ENCODE measurements around the gene DNAJC16.
A peak's percentile ranks its signal among the peaks of the same experiment; 100 is the strongest.
"Not testable (repeated sequence)": the region's sequence is repeated elsewhere in the genome, so short reads cannot be mapped to it uniquely, and the experiment has no call there.

The DNAJC16 gene

DNA sequence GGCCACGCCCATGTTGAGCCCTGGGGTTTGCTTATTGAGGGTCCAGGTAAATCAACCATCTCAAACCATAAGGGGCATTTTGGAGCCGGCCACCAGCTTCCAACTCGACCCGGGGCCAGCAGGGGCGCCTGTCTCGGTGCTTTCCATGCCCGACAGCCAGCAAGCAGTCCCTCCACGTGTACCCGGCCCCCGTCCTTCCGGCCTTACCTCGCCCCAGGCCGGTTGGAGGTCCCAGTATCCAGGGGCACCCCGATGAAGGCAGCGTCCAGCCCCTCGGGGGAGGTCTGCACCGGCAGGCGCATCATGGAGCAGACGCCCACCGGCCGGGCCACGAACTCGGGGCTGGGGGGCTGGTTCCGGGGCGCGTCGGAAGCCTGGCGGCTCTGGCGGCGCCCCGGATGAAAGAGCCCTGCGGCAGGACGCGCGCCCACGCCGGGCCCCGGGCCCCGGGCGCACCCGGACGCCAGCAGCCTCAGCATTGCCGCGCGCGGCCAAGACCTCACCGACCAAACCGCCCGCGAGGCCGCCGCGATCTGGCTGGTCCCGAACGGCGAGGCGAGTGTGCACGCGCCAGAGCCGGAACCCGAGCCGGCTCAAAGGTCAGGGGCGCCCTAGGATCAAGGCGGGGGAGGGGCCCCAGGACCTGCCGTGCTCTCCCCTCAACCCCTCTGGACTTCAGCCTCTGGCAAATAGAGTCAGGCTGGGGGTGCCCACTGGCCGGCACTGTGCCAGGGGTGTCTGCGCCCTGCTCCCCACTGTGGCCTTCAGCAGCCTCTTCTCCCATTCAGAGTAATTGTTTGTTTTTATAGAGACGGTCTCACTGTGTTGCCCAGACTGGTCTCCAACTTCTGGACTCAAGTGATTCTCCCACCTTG is 58.1 kb downstream of the DNAJC16 start, which contains the start of gene AGMAT:
AGMAT (minus strand) TSS at position 563 of the 875 bp plus-strand sequence; CDS start at position 479, 84 bp downstream.
- DNase-seq = no peak
- Histone ChIP-seq H3K27me3 (peaks cover 0 to 30% of the 10 kb centered on the region in 2 donors), H3K9me3 (no peaks in the 10 kb centered on the region), H3K4me3 (peak within 1 kb of the TSS; percentile 40 to 56), H3K36me3 (no peaks in the 10 kb centered on the region), H3K4me1 (peaks cover 0 to 10% (median 9%) of the 10 kb centered on the region in 4 donors), H3K27ac (no peak within 1 kb of the TSS)
- TF ChIP-seq, protein P1, sequence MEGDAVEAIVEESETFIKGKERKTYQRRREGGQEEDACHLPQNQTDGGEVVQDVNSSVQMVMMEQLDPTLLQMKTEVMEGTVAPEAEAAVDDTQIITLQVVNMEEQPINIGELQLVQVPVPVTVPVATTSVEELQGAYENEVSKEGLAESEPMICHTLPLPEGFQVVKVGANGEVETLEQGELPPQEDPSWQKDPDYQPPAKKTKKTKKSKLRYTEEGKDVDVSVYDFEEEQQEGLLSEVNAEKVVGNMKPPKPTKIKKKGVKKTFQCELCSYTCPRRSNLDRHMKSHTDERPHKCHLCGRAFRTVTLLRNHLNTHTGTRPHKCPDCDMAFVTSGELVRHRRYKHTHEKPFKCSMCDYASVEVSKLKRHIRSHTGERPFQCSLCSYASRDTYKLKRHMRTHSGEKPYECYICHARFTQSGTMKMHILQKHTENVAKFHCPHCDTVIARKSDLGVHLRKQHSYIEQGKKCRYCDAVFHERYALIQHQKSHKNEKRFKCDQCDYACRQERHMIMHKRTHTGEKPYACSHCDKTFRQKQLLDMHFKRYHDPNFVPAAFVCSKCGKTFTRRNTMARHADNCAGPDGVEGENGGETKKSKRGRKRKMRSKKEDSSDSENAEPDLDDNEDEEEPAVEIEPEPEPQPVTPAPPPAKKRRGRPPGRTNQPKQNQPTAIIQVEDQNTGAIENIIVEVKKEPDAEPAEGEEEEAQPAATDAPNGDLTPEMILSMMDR (IDR thresholded peaks at IDR 0.05) = peak in 1 of 2 experiments; percentile 9
- intact Hi-C loops (cut with DNase I; ENCODE audit: low total_unique reads) = no loop called here

DNA sequence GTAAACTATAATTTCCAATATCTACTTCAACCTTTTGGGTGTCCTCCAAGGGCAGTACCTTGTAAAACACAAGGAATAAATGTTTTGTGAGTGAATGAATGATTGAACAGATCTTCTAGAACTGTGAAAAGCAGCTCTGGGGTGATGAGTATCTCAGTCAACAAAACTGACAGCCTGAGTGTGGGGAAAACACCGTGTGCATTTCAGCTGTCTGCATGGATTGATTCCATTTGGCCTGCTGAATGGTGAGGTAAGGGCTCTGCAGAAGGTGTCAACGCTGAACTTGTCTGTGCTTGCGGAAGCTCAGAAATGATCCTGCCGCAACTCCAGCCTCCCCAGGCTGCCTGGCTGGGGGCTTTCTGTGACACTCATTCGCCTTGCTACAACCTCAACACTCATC is 65.6 kb downstream of the DNAJC16 start:
- Histone ChIP-seq H3K4me3 (no peak overlapping the region), H3K9me3 (no peaks in the 10 kb centered on the region), H3K4me1 (no peaks in the 10 kb centered on the region), H3K36me3 (no peaks in the 10 kb centered on the region), H3K27ac (no peak overlapping the region), H3K27me3 (no peaks in the 10 kb centered on the region)
- TF ChIP-seq, protein P1 (IDR thresholded peaks at IDR 0.05) = no peak
- intact Hi-C loops (cut with DNase I; ENCODE audit: low total_unique reads) = no loop called here
- DNase-seq = no peak

DNA sequence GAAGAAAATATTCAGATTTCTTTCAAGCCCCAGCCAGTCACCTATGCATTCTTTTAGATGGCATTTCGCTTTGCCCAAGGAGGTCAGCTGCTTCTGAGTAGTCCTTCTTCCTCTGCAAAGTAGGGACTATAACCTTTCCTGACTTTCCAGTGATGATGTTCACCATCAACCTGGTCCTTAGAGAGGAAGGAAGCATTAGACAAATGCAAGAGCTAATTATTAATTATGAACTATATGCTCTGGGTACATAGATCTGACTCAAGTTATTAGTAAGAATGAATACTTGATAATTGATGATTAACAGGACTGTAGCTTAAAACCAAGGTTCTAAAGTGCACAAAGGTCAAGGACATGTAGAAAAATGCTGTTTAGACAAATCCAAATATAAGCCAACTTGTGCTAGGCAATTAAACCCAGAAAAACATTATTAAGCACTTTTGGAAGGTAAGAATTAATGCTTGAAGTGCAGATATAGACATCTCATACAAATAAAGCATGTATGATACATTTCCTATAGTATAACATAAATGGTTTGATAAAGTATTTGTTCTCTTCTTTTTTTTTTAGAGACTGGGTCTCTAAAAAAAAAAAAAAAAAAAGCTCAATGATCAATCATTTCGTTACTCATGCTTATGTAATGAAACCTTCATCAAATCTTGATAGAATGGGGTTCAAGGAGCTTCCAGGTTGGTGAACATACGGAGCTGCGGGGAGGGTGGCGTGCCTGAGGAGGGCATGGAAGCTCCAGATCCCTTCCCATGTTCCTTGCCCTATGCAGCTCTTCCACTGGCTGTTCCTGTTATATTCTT is 69.4 kb downstream of the DNAJC16 start:
- intact Hi-C loops (cut with DNase I; ENCODE audit: low total_unique reads) = loop anchor here (5.0 kb wide), 1 partner anchor 136 kb away; no protein-coding TSS in a partner anchor
- no peaks in the 10 kb centered on the region for H3K36me3 ChIP-seq
- no peaks in the 10 kb centered on the region for H3K27me3 ChIP-seq
- H3K4me1 ChIP-seq = no peaks in the 10 kb centered on the region
- no peak for DNase-seq
- no peak overlapping the region for H3K4me3 ChIP-seq
- H3K27ac ChIP-seq = no peak overlapping the region
- TF ChIP-seq, protein P1 (IDR thresholded peaks at IDR 0.05) = no peak
- no peaks in the 10 kb centered on the region for H3K9me3 ChIP-seq

DNA sequence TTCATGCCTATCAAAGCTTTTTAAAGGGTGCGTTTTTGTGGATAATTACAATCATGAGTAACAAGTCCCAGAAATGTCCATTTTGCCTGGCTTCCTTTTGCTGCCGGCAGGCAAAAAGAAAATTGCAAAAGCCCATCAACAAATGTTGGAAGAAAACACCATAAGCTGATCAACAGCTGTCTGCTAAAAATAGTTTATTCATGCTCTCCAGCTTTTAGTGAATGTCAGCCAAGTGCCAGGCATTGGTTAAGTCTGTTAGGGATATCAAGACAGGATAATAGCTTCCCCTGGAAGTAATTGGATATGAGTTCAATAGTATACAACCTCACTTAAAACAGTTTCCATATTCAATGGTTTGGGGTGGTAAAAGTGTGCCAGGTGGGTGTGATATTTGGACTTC is 71.8 kb downstream of the DNAJC16 start:
- H3K36me3 ChIP-seq = no peaks in the 10 kb centered on the region
- no peak for DNase-seq
- intact Hi-C loops (cut with DNase I; ENCODE audit: low total_unique reads) = loop anchor here (5.0 kb wide), 1 partner anchor 134 kb away; no protein-coding TSS in a partner anchor
- TF ChIP-seq, protein P1 (IDR thresholded peaks at IDR 0.05) = no peak
- peaks cover 0 to 14% (median 5%) of the 10 kb centered on the region in 4 donors for H3K4me1 ChIP-seq
- no peaks in the 10 kb centered on the region for H3K9me3 ChIP-seq
- no peaks in the 10 kb centered on the region for H3K27me3 ChIP-seq
- no peak overlapping the region for H3K4me3 ChIP-seq
- H3K27ac ChIP-seq = no peak overlapping the region

DNA sequence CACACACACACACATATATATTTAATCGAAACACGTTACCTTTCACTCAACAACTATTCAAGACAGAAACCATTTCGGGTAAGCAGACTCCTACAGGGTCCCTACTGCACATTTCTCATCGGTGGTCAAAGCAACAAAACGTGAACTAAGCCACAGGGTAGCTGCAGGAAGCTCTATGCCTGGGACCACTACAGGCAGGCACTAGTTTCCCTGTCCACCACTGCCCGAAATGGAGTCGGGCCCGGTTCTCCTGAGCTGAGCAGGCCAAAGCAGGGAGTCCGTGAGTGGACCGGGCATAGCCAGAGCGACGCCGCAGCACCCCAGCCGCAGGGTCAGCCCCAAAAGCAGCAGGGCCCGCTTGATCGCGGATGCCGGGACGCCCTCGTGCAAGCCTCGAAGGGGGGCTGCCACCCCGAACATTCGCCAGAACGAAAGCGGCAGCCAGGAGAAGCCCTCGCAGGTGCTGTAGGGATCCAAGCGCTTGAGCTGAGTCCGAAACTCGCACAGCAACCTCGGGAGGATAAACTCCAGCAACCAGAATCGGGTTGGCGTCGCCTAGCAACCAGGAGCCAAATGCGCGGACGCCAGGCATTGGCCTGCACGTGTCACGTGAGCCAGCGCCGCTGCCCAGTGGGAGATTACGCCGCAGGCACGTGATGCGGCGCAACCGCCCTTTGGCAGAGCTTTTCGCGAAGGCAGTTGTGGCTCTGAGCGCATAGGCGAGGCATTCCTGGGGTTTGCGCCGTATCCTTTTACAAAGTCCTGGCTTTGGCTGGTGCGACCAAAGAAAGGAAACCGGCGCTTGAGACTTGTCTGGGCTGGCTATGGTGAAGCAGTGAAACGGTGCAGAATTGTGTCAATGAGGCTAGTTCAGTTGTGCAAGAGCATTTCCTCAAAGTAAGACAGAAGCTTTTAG is 76.7 kb downstream of the DNAJC16 start:
- Histone ChIP-seq H3K36me3 (no peaks in the 10 kb centered on the region), H3K9me3 (no peaks in the 10 kb centered on the region), H3K27ac (peak overlapping the region; percentile 76 to 78), H3K4me3 (peak overlapping the region; percentile 64 to 74), H3K27me3 (no peaks in the 10 kb centered on the region), H3K4me1 (peaks cover 0 to 14% (median 5%) of the 10 kb centered on the region in 4 donors)
- intact Hi-C loops (cut with DNase I; ENCODE audit: low total_unique reads) = loop anchor here (2.0 kb wide), 1 partner anchor 13 kb away; the partner anchor contains the start of gene DDI2
- TF ChIP-seq, protein P1 (IDR thresholded peaks at IDR 0.05) = peak in 1 of 2 experiments; percentile 23
- DNase-seq = peak; percentile 97 to 98

DNA sequence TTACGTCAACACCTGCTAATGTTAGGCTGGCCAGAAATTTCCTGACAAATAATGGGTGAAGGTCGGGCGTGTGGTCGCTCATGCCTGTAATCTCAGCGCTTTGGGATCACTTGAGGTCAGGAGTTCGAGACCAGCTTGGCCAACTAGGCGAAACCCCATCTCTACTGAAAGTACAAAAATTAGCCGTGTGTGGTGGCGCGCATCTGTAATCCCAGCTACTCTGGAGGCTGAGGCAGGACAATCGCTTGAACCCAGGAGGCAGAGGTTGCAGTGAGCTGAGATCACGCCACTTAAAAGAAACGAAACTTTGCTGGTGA is 77.3 kb downstream of the DNAJC16 start:
- intact Hi-C loops (cut with DNase I; ENCODE audit: low total_unique reads) = loop anchor here (2.0 kb wide), 1 partner anchor 13 kb away; the partner anchor contains the start of gene DDI2
- DNase-seq, H3K27me3 ChIP-seq, H3K36me3 ChIP-seq, H3K9me3 ChIP-seq: not testable (repeated sequence)
- Histone ChIP-seq H3K27ac (peak overlapping the region; percentile 76 to 78), H3K4me1 (peaks cover 0 to 14% (median 5%) of the 10 kb centered on the region in 4 donors), H3K4me3 (peak overlapping the region; percentile 64 to 74)

DNA sequence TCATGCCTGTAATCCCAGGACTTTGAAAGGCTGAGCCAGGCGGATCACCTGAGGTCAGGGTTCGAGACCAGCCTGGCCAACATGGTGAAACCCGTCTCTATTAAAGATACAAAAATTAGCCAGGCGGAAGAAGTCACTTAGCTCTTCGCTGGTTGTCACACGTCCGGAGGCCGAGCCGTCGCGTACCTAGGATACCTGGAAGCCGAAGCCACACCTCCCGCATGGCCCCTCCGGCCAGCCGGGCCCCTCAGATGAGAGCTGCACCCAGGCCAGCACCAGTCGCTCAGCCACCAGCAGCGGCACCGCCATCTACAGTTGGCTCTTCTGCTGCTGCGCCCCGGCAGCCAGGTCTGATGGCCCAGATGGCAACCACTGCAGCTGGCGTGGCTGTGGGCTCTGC is 77.8 kb downstream of the DNAJC16 start:
- H3K27me3 ChIP-seq; intact Hi-C loops (cut with DNase I; ENCODE audit: low total_unique reads); H3K4me3 ChIP-seq; H3K9me3 ChIP-seq; H3K36me3 ChIP-seq; DNase-seq; H3K27ac ChIP-seq: not testable (repeated sequence)
- peaks cover 0 to 14% (median 5%) of the 10 kb centered on the region in 4 donors for H3K4me1 ChIP-seq

Measured in tibial artery (tissue), 4 donors.